Brain microvascular endothelial cell (primary cell): Measurements from ENCODE around the gene ACP7.

Experiments used
- DNase-seq: peaks from one replicate; pipeline ENCODE4 v3.0.0-alpha.2; 2020
- H3K27ac ChIP-seq: fragments of 250-450 bp; sonication (Bioruptor Pico); 2 replicates; pipeline ENCODE4 v1.5.1; 2020; ENCODE audit warnings: mild to moderate bottlenecking, moderate library complexity
- H3K27me3 ChIP-seq: fragments of 250-450 bp; sonication (Bioruptor Pico); replicated peaks from 2 replicates; pipeline ENCODE4 v1.5.1; 2020; ENCODE audit warnings: mild to moderate bottlenecking
- H3K36me3 ChIP-seq: fragments of 250-450 bp; sonication (Bioruptor Pico); replicated peaks from 2 replicates; pipeline ENCODE4 v1.5.1; 2020; ENCODE audit warnings: mild to moderate bottlenecking
- H3K4me3 ChIP-seq: 2 replicates; pipeline ENCODE4 v1.5.1; 2011; ENCODE audit warnings: low read depth, mild to moderate bottlenecking, control low read depth, low read length, moderate library complexity
- in situ Hi-C: cut with HindIII; loops from 2 replicates; pipeline ENCODE4 v1.10.0; 2017; ENCODE audit warnings: low sequenced_read_pairs, low pct_ligation_motif_present
- TF ChIP-seq, protein P1 (sequence below): IDR thresholded peaks from 2 replicates; pipeline ENCODE4 v1.5.1; 2011; ENCODE audit warnings: low read depth, mild to moderate bottlenecking, moderate library complexity, low read length, control low read depth, inconsistent platforms; ENCODE audit errors: missing control alignments

ACP7 gene

DNA sequence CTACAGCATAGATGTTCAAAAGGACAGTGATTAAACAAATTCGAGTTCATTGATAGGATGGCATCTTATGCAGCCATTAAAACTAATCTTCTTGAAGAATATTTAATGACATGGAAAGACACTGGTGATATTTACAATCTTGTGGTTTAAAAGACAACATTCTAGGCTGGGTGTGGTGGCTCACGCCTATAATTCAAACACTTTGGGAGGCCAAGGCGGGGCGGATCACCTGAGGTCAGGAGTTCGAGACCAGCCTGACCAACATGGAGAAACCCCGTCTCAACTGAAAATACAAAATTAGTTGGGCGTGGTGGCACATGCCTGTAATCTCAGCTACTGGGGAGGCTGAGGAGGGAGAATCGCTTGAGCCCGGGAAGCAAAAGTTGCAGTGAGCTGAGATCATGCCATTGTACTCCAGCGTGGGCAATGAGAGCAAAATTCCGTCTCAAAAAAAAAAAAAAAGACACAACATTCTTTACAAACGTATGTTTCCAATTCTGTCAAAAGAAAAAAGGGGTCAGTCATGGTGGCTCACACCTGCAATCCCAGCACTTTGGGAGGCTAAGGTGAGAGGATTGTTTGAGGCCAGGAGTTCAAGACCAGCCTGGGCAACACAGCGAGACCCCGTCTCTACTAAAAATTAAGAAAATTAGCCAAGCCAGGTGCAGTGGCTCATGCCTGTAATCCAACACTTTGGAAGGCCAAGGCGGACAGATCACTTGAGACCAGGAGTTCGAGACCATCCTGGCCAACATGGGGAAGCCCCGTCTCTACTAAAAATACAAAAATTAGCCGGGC lies 39.0 kb downstream of the ACP7 start:
- H3K27ac ChIP-seq: no peak overlapping the region
- TF ChIP-seq, protein P1, sequence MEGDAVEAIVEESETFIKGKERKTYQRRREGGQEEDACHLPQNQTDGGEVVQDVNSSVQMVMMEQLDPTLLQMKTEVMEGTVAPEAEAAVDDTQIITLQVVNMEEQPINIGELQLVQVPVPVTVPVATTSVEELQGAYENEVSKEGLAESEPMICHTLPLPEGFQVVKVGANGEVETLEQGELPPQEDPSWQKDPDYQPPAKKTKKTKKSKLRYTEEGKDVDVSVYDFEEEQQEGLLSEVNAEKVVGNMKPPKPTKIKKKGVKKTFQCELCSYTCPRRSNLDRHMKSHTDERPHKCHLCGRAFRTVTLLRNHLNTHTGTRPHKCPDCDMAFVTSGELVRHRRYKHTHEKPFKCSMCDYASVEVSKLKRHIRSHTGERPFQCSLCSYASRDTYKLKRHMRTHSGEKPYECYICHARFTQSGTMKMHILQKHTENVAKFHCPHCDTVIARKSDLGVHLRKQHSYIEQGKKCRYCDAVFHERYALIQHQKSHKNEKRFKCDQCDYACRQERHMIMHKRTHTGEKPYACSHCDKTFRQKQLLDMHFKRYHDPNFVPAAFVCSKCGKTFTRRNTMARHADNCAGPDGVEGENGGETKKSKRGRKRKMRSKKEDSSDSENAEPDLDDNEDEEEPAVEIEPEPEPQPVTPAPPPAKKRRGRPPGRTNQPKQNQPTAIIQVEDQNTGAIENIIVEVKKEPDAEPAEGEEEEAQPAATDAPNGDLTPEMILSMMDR: no peak
- no peaks in the 10 kb centered on the region for H3K36me3 ChIP-seq
- DNase-seq: no peak
- in situ Hi-C loops: loop anchor here (25.0 kb wide), 1 partner anchor 214 kb away; the partner anchor contains the start of genes GMFG and SAMD4B
- no peaks in the 10 kb centered on the region for H3K27me3 ChIP-seq
- H3K4me3 ChIP-seq: no peak overlapping the region

DNA sequence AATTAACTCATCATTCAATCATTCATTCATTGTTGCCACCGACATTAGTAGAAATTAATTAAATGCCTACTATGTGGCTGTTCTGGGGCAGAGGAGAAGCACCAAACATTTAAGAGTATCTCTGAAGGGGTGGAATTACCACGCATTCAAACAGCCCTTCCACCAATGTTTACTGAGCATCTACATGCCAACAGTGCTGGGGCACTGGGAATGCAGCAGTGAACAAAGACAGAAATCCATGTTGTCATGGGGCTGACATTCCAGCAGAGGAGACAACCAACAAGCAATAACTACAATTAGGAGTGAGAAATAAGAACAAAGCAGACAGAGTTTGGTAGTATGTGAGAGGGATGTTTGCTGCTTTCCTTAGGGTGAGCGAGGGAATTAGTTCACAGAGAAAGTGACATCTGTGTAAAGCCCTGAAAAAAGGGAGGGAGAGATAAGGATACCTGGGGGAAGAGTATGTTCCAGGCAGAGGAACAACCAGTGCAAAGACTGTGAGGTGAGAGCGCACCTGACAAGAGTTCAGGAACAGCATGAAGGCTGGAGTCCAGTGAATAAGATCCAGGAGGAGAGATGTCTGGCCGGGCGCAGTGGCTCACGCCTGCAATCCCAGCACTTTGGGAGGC lies 40.1 kb downstream of the ACP7 start:
- no peak for DNase-seq

DNA sequence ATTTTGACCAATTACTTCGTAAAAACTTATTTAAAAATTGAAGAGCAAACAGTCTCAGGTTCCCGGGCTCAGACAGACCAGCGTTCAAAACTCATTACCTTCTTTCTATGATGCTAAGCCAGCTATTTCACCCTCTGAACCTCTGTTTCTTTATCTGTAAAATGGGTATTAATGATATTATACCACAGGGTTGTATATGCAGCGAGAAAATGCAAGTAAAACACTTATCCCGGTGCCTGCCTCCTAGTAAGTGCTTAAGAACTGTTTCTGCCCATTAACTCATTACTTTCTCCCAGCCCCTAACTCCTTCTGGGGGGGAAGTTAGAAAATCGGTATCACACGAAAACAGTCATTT lies 41.0 kb downstream of the ACP7 start:
- no peaks in the 10 kb centered on the region for H3K36me3 ChIP-seq
- DNase-seq: no peak
- H3K27me3 ChIP-seq: no peaks in the 10 kb centered on the region
- TF ChIP-seq, protein P1: no peak
- H3K27ac ChIP-seq: no peak overlapping the region
- in situ Hi-C loops: no loop called here
- peak overlapping the region; percentile 82 for H3K4me3 ChIP-seq

More for the DNA sequence above, 40.1 kb downstream of the ACP7 start:
- no peaks in the 10 kb centered on the region for H3K27me3 ChIP-seq
- no peaks in the 10 kb centered on the region for H3K36me3 ChIP-seq
- H3K4me3 ChIP-seq: no peak overlapping the region
- no peak overlapping the region for H3K27ac ChIP-seq
- in situ Hi-C loops: loop anchor here (25.0 kb wide), 1 partner anchor 213 kb away; the partner anchor contains the start of genes GMFG and SAMD4B
- TF ChIP-seq, protein P1: no peak

DNA sequence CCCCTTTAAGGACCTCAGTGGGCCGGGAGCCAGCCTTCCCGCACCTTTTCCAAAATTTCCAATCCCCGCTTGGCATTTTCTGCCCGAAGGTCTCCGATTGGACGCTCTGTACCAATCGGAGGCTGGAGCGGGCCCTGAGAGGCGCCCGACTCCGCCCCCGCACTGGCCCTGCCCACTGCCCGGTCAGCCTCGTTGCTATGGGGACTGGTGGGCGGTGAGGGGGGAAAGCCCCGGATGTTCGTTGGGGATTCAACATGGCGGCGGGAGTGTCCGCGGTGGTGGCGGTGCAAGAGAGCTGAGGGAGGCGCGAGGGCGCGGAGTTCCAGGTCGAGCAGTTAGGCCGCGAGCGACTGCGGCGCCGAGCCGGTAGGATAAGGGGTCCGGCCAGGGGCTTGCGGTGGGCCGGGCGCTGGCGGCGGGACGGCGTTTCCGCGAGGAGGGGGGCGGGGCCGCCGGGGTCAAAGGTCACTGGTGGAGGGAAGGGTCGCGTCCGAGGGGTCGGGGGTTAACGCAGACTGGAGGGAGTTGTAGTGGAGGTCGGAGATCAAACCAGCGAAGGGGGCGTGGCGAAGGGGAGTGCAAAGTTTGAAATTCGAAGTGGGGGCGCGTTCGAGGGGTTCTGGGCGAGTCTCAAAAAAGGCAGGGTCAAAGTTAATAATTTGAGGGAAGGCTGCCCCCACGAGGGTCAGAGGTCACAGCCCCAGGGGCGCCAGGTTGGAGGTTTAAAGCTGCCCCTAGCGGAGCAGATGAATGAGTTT lies 41.6 kb downstream of the ACP7 start, which contains the start of gene PAK4:
TSS of gene PAK4 (plus strand) at position 233 of the 758 bp plus-strand sequence. CDS start 43,768 bp downstream, outside the sequence.
- Histone ChIP-seq H3K27ac (peak within 1 kb of the TSS; percentile 62), H3K27me3 (no peaks in the 10 kb centered on the region), H3K36me3 (no peaks in the 10 kb centered on the region), H3K4me3 (peak within 1 kb of the TSS; percentile 82)
- in situ Hi-C loops: no loop called here
- TF ChIP-seq, protein P1: no peak
- DNase-seq: peak; percentile 96

DNA sequence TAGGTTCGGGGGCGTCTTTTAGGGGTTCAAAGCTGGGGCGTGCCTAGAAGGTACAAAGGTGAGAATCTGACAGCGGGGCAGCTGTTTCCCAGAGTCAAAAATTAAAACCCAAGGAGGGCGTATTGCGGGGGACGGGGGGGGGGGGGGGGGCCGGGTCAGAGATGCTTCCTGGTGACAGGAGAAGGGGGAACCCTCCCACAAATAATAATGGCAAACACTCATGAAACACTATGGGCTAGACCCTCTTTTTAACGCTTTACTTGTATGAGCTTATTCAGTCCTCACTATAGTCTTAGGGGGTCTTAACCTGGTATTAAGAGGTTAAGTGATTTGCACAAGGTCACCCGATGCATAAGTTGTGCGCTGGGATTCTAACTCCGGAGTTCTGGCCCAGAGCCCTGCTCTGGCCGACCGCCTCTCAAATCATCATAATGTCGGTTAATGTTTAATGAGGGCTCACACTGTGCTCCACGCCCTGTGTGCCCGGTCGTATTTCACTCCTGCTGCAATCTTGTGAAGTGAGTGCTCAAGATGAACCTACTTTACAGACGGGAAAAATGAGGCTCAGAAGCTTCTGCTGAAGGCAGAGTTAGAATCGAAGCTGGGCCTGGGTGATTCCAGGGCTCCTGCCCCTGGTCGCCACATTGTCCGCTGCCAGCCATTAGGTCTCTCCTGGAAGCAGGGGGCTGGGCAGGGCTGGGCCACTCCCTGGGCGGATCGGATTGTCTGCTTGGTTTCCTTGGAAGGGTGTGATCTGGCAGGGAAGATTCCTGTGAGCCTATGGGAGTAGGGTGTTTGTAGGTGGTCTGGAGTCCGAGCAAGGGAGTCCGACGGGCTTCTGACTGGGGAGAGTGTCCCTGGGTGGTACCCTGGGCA lies 42.4 kb downstream of the ACP7 start:
- in situ Hi-C loops: no loop called here
- DNase-seq: no peak
- H3K27me3 ChIP-seq: no peaks in the 10 kb centered on the region

More for the DNA sequence above, 42.4 kb downstream of the ACP7 start:
- Histone ChIP-seq H3K36me3 (no peaks in the 10 kb centered on the region), H3K27ac (no peak overlapping the region), H3K4me3 (peak overlapping the region; percentile 82)
- TF ChIP-seq, protein P1: no peak
